Lung (tissue), 12 donors: ENCODE results near the gene FHOD3. TPM values are rescaled to one million over a fixed set of nuclear protein-coding genes. Genes with fewer than 3 reads are reported as not detected.

Experiments used
- ATAC-seq: fragments of 200-7000 bp; cut with Tn5 transposase; one replicate; pipeline ENCODE4 v1.9.1; 2020; ENCODE audit warnings: moderate number of reproducible peaks; ENCODE audit not compliant: insufficient read depth, low FRiP score
- DNase-seq, 3 donors: peaks; one replicate each; pipeline ENCODE4 v3.0.0-alpha.2; 2013 to 2017
- H3K27ac ChIP-seq, 2 donors: one replicate each; pipeline ENCODE4 v1.5.1; 2013; ENCODE audit warnings: mild to moderate bottlenecking in 2 of 2, moderate library complexity in 2 of 2, control low read depth in 1 of 2, inconsistent platforms in 1 of 2, low read depth in 1 of 2, low read length in 1 of 2
- H3K27me3 ChIP-seq, 3 donors: one replicate each; pipeline ENCODE4 v1.5.1; 2013; ENCODE audit warnings: low read length in 2 of 3; ENCODE audit not compliant: control insufficient read depth in 3 of 3, insufficient read depth in 3 of 3
- H3K36me3 ChIP-seq, 4 donors: one replicate each; pipeline ENCODE4 v1.5.1; 2013; ENCODE audit warnings: low read length in 4 of 4, mild to moderate bottlenecking in 1 of 4, moderate library complexity in 1 of 4; ENCODE audit not compliant: control insufficient read depth in 4 of 4, insufficient read depth in 4 of 4
- H3K4me1 ChIP-seq, 5 donors: one replicate each; pipeline ENCODE4 v1.5.1; 2013; ENCODE audit warnings: low read length in 5 of 5, mild to moderate bottlenecking in 2 of 5, moderate library complexity in 1 of 5; ENCODE audit not compliant: control insufficient read depth in 5 of 5, insufficient read depth in 5 of 5
- H3K4me3 ChIP-seq: one replicate; pipeline ENCODE4 v1.5.1; 2013; ENCODE audit warnings: mild to moderate bottlenecking, control low read depth, moderate library complexity
- H3K9ac ChIP-seq, 2 donors: one replicate each; pipeline ENCODE4 v1.5.1; 2013; ENCODE audit warnings: low read length in 2 of 2, control low read depth in 1 of 2; ENCODE audit not compliant: insufficient read depth in 1 of 2
- H3K9me3 ChIP-seq, 4 donors: one replicate each; pipeline ENCODE4 v1.5.1; 2013; ENCODE audit warnings: low read length in 3 of 4, mild to moderate bottlenecking in 1 of 4, moderate library complexity in 1 of 4; ENCODE audit not compliant: control insufficient read depth in 4 of 4, insufficient read depth in 3 of 4
- WGBS, 2 donors: extraction: QIAGEN DNeasy Blood & Tissue Kit; methylation state at CpG; one replicate each; pipeline ENCODE4 v1.1.7; 2013; 5-methylcytosine and 5-hydroxymethylcytosine counted together
- polyA plus RNA-seq, 2 donors: library from polyadenylated mRNA; stranded (reverse); fragments of 200-250 nt; gene quantifications; one replicate each; pipeline ENCODE4 v1.2.1, GENCODE V29; 2013
- total RNA-seq, 2 donors: library from RNA; depleted of rRNA in 1 of 2; stranded (reverse); fragments of >200 nt in 1 of 2; gene quantifications; one replicate each; pipeline ENCODE4 v1.2.1, GENCODE V29; 2014 to 2021
- TF ChIP-seq, protein P1 (sequence below): IDR thresholded peaks from 2 replicates; pipeline ENCODE4 v1.5.1; 2012; ENCODE audit warnings: mild to moderate bottlenecking; ENCODE audit errors: control extremely low read depth, extremely low read depth
- donor health status: control.
- donor health status: control.
- donor health status: Bipolar disorder and iron deficiency.
- donor health status: healthy.
- donor health status: DM: yes; HTN: yes; CAD: no.

FHOD3 gene
- total and polyA plus RNA-seq, 4 donors, result 1.0 to 7.4 (median 2.9) TPM

DNA sequence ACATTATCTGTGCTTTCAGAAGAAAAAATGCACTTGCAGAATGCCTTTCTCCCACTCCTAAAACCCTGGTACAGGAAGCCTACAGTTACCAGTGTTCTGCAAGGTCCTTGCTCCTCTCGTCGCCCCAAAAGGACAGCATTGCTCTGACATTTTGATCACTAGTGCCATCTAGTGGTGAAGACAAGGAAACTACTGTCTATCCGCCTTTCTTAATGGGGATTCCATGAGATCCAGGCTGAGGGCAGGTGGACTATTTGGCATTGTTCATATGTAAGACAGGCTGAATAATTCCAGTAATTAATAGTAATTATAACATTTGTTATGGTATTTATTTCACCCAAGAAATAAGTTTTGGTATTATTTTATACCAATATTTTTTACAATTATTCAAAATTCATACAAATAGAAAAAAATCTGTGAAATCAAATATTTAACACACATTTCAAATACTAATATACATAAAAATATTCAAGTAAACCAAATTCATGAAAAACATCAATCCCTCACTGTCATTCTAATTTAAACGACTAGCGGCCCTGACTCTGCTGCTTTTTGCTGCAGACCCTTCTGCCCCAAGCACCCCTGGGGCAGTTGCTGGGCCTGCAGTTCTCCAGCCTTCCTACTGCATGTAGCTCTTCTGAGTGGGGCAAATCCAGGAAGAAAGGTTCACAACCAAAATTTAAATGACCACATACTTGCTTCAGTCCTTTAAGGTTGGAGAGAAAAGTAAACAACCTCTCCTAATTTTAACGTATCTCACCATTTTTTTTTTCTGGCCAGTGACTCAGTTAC lies 512.3 kb downstream of the FHOD3 start:
- H3K4me1 ChIP-seq, result peaks cover 0 to 22% (median 15%) of the 10 kb centered on the region in 5 donors
- TF ChIP-seq, protein P1, sequence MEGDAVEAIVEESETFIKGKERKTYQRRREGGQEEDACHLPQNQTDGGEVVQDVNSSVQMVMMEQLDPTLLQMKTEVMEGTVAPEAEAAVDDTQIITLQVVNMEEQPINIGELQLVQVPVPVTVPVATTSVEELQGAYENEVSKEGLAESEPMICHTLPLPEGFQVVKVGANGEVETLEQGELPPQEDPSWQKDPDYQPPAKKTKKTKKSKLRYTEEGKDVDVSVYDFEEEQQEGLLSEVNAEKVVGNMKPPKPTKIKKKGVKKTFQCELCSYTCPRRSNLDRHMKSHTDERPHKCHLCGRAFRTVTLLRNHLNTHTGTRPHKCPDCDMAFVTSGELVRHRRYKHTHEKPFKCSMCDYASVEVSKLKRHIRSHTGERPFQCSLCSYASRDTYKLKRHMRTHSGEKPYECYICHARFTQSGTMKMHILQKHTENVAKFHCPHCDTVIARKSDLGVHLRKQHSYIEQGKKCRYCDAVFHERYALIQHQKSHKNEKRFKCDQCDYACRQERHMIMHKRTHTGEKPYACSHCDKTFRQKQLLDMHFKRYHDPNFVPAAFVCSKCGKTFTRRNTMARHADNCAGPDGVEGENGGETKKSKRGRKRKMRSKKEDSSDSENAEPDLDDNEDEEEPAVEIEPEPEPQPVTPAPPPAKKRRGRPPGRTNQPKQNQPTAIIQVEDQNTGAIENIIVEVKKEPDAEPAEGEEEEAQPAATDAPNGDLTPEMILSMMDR, result peak; percentile 68
- WGBS, 2 donors, result 45 to 46% methylated on average over 6 of the region's 6 CpGs
- DNase-seq (peak; percentile 48 to 78 (median 73)), ATAC-seq (peak; percentile 76)
- no peak overlapping the region for H3K4me3 ChIP-seq
- no peaks in the 10 kb centered on the region for H3K27me3 ChIP-seq
- H3K27ac ChIP-seq, result no peak overlapping the region
- peaks cover 12 to 27% (median 20%) of the 10 kb centered on the region in 4 donors for H3K36me3 ChIP-seq
- no peaks in the 10 kb centered on the region for H3K9me3 ChIP-seq
- H3K9ac ChIP-seq, result no peak overlapping the region

DNA sequence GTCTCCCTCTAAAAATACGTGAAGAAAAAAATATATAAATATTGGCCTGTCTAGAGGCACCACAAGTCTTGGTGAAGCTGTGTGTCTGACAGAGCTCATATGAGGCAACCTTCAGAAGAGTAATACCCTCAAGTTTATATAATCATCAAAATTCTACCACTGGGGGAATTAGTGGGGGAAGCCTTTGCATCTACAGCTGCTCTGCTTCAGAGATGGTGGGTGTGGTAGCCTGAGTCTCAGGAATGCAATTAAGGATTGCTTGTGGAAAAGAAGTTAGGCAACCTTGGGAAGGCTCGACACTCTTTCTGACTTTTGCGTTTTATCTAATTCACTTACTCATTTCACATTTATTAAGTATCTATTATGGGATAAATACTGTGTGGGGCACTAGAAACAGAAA lies 513.9 kb downstream of the FHOD3 start:
- Histone ChIP-seq H3K4me1 (peaks cover 0 to 22% (median 20%) of the 10 kb centered on the region in 5 donors), H3K36me3 (peaks cover 0 to 21% (median 12%) of the 10 kb centered on the region in 4 donors), H3K9ac (no peak overlapping the region), H3K9me3 (no peaks in the 10 kb centered on the region), H3K4me3 (no peak overlapping the region), H3K27ac (no peak overlapping the region), H3K27me3 (no peaks in the 10 kb centered on the region)
- peak in 1 of 3 donors; percentile 21 for DNase-seq
- TF ChIP-seq, protein P1, result no peak
- WGBS, 2 donors, result 75 to 90% methylated on average over 3 of the region's 3 CpGs
- ATAC-seq, result no peak

DNA sequence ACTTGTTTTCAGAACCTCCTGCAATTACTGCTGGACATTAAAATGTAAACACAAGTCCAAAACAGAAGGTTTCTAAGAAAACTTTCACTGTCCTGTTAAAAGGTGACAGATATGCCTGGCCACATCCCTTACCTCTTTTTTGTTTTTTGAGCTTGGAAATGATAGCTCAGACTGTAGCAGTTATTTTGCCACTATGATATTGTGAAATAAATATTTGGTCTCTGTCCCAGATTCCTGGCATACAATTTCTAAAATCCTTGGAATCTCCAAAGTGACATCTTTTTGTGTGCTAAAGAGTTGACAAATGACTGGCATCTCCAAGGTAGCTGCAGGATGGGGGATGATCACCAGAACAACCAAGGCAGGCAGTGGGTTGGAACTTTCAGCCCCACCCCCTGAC lies 514.4 kb downstream of the FHOD3 start:
- peak overlapping the region in 1 of 2 donors; percentile 32 for H3K27ac ChIP-seq
- no peak overlapping the region for H3K9ac ChIP-seq
- no peak for ATAC-seq
- no peaks in the 10 kb centered on the region for H3K9me3 ChIP-seq
- no peak overlapping the region for H3K4me3 ChIP-seq
- peaks cover 0 to 22% (median 20%) of the 10 kb centered on the region in 5 donors for H3K4me1 ChIP-seq
- H3K27me3 ChIP-seq, result no peaks in the 10 kb centered on the region
- H3K36me3 ChIP-seq, result peaks cover 0 to 21% (median 11%) of the 10 kb centered on the region in 4 donors
- TF ChIP-seq, protein P1, result no peak
- peak in 2 of 3 donors; percentile 53 to 54 for DNase-seq
